ENCODE data around the gene SLC9A7. TPM values are rescaled to one million over a fixed set of nuclear protein-coding genes. Genes with fewer than 3 reads are reported as not detected.

The SLC9A7 gene
- total and polyA plus RNA-seq, 2 donors from 2014 or later, result 2.4 to 16.1 TPM

GRCh38 chrX:46762963-46763362 is 4.0 kb upstream of the SLC9A7 start:
- Histone ChIP-seq H3K9me3 (ENCODE audit: control insufficient read depth in 2 of 3, insufficient read depth in 1 of 3, low read length in 3 of 3) (no peaks in the 10 kb centered on the region), H3K4me3 (ENCODE audit: low read length in 3 of 3) (no peak overlapping the region), H3K27me3 (ENCODE audit: control insufficient read depth, insufficient read depth, low read length) (no peaks in the 10 kb centered on the region), H3K36me3 (ENCODE audit: control insufficient read depth in 2 of 3, insufficient read depth in 3 of 3, low read length in 3 of 3) (no peaks in the 10 kb centered on the region), H3K9ac (ENCODE audit: low read length in 3 of 3) (no peak overlapping the region), H3K4me1 (ENCODE audit: control insufficient read depth in 2 of 3, insufficient read depth in 2 of 3, low read depth in 1 of 3, low read length in 3 of 3) (peaks cover 0 to 2% (median 0%) of the 10 kb centered on the region in 3 donors), H3K27ac (ENCODE audit: low read depth in 2 of 2, low read length in 2 of 2) (no peak overlapping the region)
- DNase-seq (no peak), FAIRE-seq (no peak)
- TF ChIP-seq CTCF (IDR thresholded peaks at IDR 0.05; ENCODE audit: borderline replicate concordance, extremely low read depth, insufficient read depth), result no peak
- intact Hi-C loops (cut with DNase I), result no loop called here

- Histone ChIP-seq H3K27ac (ENCODE audit: low read depth in 2 of 2, low read length in 2 of 2) (no peak overlapping the region), H3K4me1 (ENCODE audit: control insufficient read depth in 2 of 3, insufficient read depth in 2 of 3, low read depth in 1 of 3, low read length in 3 of 3) (peaks cover 0 to 2% (median 0%) of the 10 kb centered on the region in 3 donors), H3K9me3 (ENCODE audit: control insufficient read depth in 2 of 3, insufficient read depth in 1 of 3, low read length in 3 of 3) (no peaks in the 10 kb centered on the region), H3K4me3 (ENCODE audit: low read length in 3 of 3) (peak overlapping the region; percentile 30 to 58 (median 57)), H3K9ac (ENCODE audit: low read length in 3 of 3) (peak overlapping the region in 1 of 3 donors; percentile 12), H3K36me3 (ENCODE audit: control insufficient read depth in 2 of 3, insufficient read depth in 3 of 3, low read length in 3 of 3) (no peaks in the 10 kb centered on the region), H3K27me3 (ENCODE audit: control insufficient read depth, insufficient read depth, low read length) (no peaks in the 10 kb centered on the region)
- intact Hi-C loops (cut with DNase I), result no loop called here
- no peak for FAIRE-seq
- TF ChIP-seq CTCF (IDR thresholded peaks at IDR 0.05; ENCODE audit: borderline replicate concordance, extremely low read depth, insufficient read depth), result no peak
- DNase-seq, result no peak
These were observed 692 bp upstream of the SLC9A7 start for GRCh38 chrX:46759645-46759974.

GRCh38 chrX:46758163-46758955 is 559 bp downstream of the SLC9A7 start:
- DNase-seq, result peak; percentile 5 to 70 (median 22)
- TF ChIP-seq CTCF (IDR thresholded peaks at IDR 0.05; ENCODE audit: borderline replicate concordance, extremely low read depth, insufficient read depth), result no peak

More at GRCh38 chrX:46758163-46758955, 559 bp downstream of the SLC9A7 start:
- H3K36me3 ChIP-seq (ENCODE audit: control insufficient read depth in 2 of 3, insufficient read depth in 3 of 3, low read length in 3 of 3), result no peaks in the 10 kb centered on the region
- H3K27ac ChIP-seq (ENCODE audit: low read depth in 2 of 2, low read length in 2 of 2), result no peak overlapping the region
- intact Hi-C loops (cut with DNase I), result no loop called here
- FAIRE-seq, result no peak
- no peaks in the 10 kb centered on the region for H3K27me3 ChIP-seq (ENCODE audit: control insufficient read depth, insufficient read depth, low read length)
- no peaks in the 10 kb centered on the region for H3K9me3 ChIP-seq (ENCODE audit: control insufficient read depth in 2 of 3, insufficient read depth in 1 of 3, low read length in 3 of 3)
- H3K4me3 ChIP-seq (ENCODE audit: low read length in 3 of 3), result peak overlapping the region; percentile 51 to 64 (median 63)
- peak overlapping the region in 1 of 3 donors; percentile 15 for H3K9ac ChIP-seq (ENCODE audit: low read length in 3 of 3)
- H3K4me1 ChIP-seq (ENCODE audit: control insufficient read depth in 2 of 3, insufficient read depth in 2 of 3, low read depth in 1 of 3, low read length in 3 of 3), result peaks cover 0 to 2% (median 0%) of the 10 kb centered on the region in 3 donors
